OCI-M2 (cell line): ENCODE results near the gene INHBE.

Experiments
- DNase-seq: peaks from one replicate; lab custom pipeline; 2025; ENCODE audit not compliant: unreplicated experiment; lab: John Stamatoyannopoulos, UW

INHBE gene

GRCh38 chr12:57460468-57460784, 5.3 kb downstream of the INHBE start:
- DNase-seq: no peak

- no peak for DNase-seq
Observed at GRCh38 chr12:57460841-57461275, 5.8 kb downstream of the INHBE start.

- DNase-seq: no peak
Observed at GRCh38 chr12:57461276-57461916, 6.3 kb downstream of the INHBE start.

- DNase-seq: no peak
Observed at GRCh38 chr12:57461917-57462250, 6.8 kb downstream of the INHBE start.

- DNase-seq: no peak
Observed at GRCh38 chr12:57462251-57462911, 7.3 kb downstream of the INHBE start.

- DNase-seq: no peak
Observed at GRCh38 chr12:57462912-57463253, 7.8 kb downstream of the INHBE start.

- DNase-seq: no peak
Observed at GRCh38 chr12:57464569-57464968, 9.5 kb downstream of the INHBE start.

- DNase-seq: no peak
Observed at GRCh38 chr12:57465030-57465746, 10.1 kb downstream of the INHBE start.

GRCh38 chr12:57465747-57466505, 10.8 kb downstream of the INHBE start:
- DNase-seq: no peak

GRCh38 chr12:57467212-57467874, 12.2 kb downstream of the INHBE start:
- DNase-seq: no peak

- no peak for DNase-seq
Observed at GRCh38 chr12:57467915-57468314, 12.8 kb downstream of the INHBE start.

- no peak for DNase-seq
Observed at GRCh38 chr12:57469296-57470164, 14.4 kb downstream of the INHBE start.

GRCh38 chr12:57470286-57470969, 15.3 kb downstream of the INHBE start:
- no peak for DNase-seq

- no peak for DNase-seq
Observed at GRCh38 chr12:57470970-57471656, 16.0 kb downstream of the INHBE start.

- no peak for DNase-seq
Observed at GRCh38 chr12:57471661-57472060, 16.6 kb downstream of the INHBE start.

- no peak for DNase-seq
Observed at GRCh38 chr12:57472391-57472790, 17.3 kb downstream of the INHBE start.

GRCh38 chr12:57473392-57473791, 18.3 kb downstream of the INHBE start:
- no peak for DNase-seq

- no peak for DNase-seq
Observed at GRCh38 chr12:57473886-57474285, 18.8 kb downstream of the INHBE start.

GRCh38 chr12:57474430-57474829, 19.3 kb downstream of the INHBE start:
- DNase-seq: no peak
